ENCODE measurements around the gene SUSD6. TPM values are rescaled to one million over a fixed set of nuclear protein-coding genes. Genes with fewer than 3 reads are reported as not detected.
"Not testable (repeated sequence)": the region's sequence is repeated elsewhere in the genome, so short reads cannot be mapped to it uniquely, and the experiment has no call there.

Gene SUSD6
- total RNA-seq, 1 experiment from 2014 or later = 3.7 TPM

DNA sequence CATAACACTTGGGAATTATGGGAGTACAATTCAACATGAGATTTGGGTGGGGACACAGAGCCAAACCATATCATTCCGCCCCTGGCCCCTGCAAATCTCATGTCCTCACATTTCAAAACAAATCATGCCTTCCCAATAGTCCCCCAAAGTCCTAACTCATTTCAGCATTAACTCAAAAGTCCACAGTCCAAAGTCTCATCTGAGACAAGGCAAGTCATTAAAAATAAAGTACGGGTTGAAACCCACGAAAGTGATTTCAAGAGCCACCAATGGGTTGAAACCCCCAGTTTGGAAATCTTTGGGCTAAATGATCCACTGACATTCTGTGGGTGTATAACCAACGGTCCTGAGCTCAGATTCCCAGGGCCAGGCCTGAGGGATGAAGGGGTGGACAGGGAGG is 125.0 kb downstream of the SUSD6 start:
- H2BK20ac ChIP-seq (ENCODE audit: low read depth, low read length, poor library complexity, severe bottlenecking); H3K27me3 Mint-ChIP-seq (ENCODE audit: low read depth); H4K20me1 ChIP-seq (ENCODE audit: control insufficient read depth, insufficient read depth, insufficient read length); H3K4ac ChIP-seq (ENCODE audit: low read depth, low read length); H3T11ph ChIP-seq (ENCODE audit: low read length); H3K23ac ChIP-seq (ENCODE audit: insufficient read length, low read depth, low read length); H2AFZ ChIP-seq (ENCODE audit: low read length); H2BK5ac ChIP-seq (ENCODE audit: insufficient read length, low read length); H3K36me3 Mint-ChIP-seq (ENCODE audit: insufficient read depth in 1 of 3, low read depth in 3 of 3); DNase-seq; H2AK5ac ChIP-seq (ENCODE audit: insufficient read length, low read length); H3K18ac ChIP-seq (ENCODE audit: insufficient read length, low read depth, low read length); H3K9ac ChIP-seq (ENCODE audit: extremely low read depth, insufficient read length, low read length); H3K23me2 ChIP-seq (ENCODE audit: insufficient read length, low read depth, low read length, poor library complexity, severe bottlenecking); H3K79me1 ChIP-seq (ENCODE audit: insufficient read depth, low read depth, low read length, poor library complexity, severe bottlenecking); H3K9me3 ChIP-seq (ENCODE audit: control insufficient read depth, low read depth, low read length); H4K8ac ChIP-seq (replicated peaks; ENCODE audit: insufficient read length, low read depth, low read length); H2BK15ac ChIP-seq (ENCODE audit: low read depth, low read length); H3K4me1 ChIP-seq (ENCODE audit: insufficient read depth, low read length); H3K79me2 ChIP-seq (ENCODE audit: insufficient read depth, low read length); H3K4me3 Mint-ChIP-seq; H3K4me2 ChIP-seq (ENCODE audit: insufficient read depth, insufficient read length, low read length); H3K27ac ChIP-seq (ENCODE audit: insufficient read length, low read depth, low read length); H3K56ac ChIP-seq (ENCODE audit: insufficient read length, low read depth, low read length); H4K91ac ChIP-seq (ENCODE audit: insufficient read length, low read depth, low read length); H3K27me3 ChIP-seq (ENCODE audit: insufficient read depth, low read length); H2BK120ac ChIP-seq (ENCODE audit: low read depth, low read length, poor library complexity, severe bottlenecking); H3K27ac Mint-ChIP-seq; H2BK12ac ChIP-seq (ENCODE audit: insufficient read length, low read depth, low read length); H4K5ac ChIP-seq (ENCODE audit: insufficient read length, low read depth, low read length); H3K14ac ChIP-seq (ENCODE audit: insufficient read depth, low read length): not testable (repeated sequence)
- H3K9me3 Mint-ChIP-seq = peaks cover 7 to 12% of the 10 kb centered on the region in 2 experiments
- peaks cover 12 to 13% of the 10 kb centered on the region in 2 experiments for H3K4me1 Mint-ChIP-seq
- no CpG with 5 or more reads among the region's 4 CpGs for whole genome bisulfite sequencing (ENCODE audit: extremely low coverage, insufficient read length, low lambda C conversion rate)
